ENCODE results near the gene RYR2.

RYR2 gene

DNA sequence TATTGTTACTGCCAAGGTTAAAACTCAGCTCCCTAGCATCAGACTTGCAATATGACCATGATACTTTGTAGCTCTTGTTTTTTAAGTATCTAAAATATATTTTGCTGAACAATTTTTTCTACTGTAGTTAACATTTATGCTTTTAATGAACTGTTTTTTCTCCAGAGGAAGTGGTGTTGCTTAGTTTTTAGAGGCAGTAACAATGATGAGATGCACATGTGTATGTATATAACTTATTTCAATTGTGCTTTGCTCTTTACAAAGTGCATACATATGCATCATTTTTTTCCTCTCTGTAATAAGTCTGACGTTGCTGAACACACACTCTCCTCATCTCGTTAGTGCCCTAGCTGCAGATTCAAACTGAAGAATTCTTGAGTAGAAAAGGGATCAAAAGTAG, 430.0 kb downstream of the RYR2 start:
- in situ Hi-C loops (cut with MboI; ENCODE audit: low sequenced_read_pairs, unreplicated experiment): no loop called here
- no peak for DNase-seq (ENCODE audit: low spot score)
- TF ChIP-seq, protein P1, sequence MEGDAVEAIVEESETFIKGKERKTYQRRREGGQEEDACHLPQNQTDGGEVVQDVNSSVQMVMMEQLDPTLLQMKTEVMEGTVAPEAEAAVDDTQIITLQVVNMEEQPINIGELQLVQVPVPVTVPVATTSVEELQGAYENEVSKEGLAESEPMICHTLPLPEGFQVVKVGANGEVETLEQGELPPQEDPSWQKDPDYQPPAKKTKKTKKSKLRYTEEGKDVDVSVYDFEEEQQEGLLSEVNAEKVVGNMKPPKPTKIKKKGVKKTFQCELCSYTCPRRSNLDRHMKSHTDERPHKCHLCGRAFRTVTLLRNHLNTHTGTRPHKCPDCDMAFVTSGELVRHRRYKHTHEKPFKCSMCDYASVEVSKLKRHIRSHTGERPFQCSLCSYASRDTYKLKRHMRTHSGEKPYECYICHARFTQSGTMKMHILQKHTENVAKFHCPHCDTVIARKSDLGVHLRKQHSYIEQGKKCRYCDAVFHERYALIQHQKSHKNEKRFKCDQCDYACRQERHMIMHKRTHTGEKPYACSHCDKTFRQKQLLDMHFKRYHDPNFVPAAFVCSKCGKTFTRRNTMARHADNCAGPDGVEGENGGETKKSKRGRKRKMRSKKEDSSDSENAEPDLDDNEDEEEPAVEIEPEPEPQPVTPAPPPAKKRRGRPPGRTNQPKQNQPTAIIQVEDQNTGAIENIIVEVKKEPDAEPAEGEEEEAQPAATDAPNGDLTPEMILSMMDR (IDR thresholded peaks at IDR 0.05; ENCODE audit: borderline replicate concordance, control extremely low read depth, extremely low read depth, insufficient read depth, missing control alignments): no peak

DNA sequence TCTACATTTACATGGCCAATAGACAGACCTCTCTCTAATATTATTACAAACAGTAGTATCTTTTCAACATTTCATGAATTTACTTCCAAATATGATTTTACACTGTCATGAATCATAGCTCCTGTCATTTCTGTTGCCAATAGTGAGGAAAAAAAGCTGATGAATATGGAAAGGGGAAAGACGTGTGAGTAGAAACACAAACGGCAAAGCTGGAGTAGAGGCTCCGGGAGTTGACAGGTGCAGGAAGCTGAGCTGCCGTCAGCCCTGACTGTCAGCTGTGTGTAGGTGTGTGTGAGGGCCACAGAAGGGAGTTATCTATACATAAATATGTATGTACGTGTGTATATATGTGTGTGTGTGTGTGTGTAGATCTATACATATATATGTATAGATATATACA, 431.9 kb downstream of the RYR2 start:
- TF ChIP-seq, protein P1 (IDR thresholded peaks at IDR 0.05; ENCODE audit: borderline replicate concordance, control extremely low read depth, extremely low read depth, insufficient read depth, missing control alignments): no peak
- in situ Hi-C loops (cut with MboI; ENCODE audit: low sequenced_read_pairs, unreplicated experiment): no loop called here
- no peak for DNase-seq (ENCODE audit: low spot score)

DNA sequence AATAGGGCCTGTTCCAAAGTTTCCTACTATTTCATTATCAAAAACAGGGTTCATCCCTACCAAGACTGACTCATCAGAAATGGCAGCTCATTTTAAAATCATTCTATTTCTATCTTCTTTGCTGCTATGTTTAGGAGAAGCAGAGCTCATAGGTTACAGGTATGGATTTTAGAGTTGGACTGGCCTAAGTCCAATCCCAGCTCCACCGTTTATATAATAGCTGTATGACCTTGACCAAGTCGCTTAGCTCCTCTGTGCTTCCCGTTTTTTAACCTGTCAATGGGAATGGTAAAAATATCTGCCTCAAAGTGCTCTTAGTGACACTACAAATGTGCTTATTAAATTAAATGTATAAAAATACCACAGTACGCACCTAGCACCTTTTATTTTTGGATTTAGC, 436.1 kb downstream of the RYR2 start:
- in situ Hi-C loops (cut with MboI; ENCODE audit: low sequenced_read_pairs, unreplicated experiment): no loop called here
- TF ChIP-seq, protein P1 (IDR thresholded peaks at IDR 0.05; ENCODE audit: borderline replicate concordance, control extremely low read depth, extremely low read depth, insufficient read depth, missing control alignments): no peak
- no peak for DNase-seq (ENCODE audit: low spot score)

DNA sequence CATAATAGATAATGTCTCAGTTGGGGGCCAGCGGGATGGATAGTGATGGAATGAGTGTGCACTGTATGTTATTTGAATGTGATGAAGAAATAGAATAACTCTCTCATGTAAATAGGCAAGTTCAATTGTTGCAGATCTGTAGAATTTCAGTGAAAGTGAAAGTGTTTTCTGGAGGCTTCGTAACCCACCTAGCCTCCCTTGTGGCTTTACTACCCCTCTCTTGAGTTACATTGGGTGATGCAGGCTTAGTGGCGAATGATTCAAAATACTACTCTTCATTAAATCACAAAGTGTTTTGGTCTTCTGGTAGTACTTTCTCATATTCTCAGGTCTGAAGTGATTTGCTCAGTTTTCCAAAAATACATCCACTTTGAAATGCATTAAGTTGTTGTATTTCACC, 436.9 kb downstream of the RYR2 start:
- no peak for DNase-seq (ENCODE audit: low spot score)
- TF ChIP-seq, protein P1 (IDR thresholded peaks at IDR 0.05; ENCODE audit: borderline replicate concordance, control extremely low read depth, extremely low read depth, insufficient read depth, missing control alignments): no peak
- in situ Hi-C loops (cut with MboI; ENCODE audit: low sequenced_read_pairs, unreplicated experiment): no loop called here

DNA sequence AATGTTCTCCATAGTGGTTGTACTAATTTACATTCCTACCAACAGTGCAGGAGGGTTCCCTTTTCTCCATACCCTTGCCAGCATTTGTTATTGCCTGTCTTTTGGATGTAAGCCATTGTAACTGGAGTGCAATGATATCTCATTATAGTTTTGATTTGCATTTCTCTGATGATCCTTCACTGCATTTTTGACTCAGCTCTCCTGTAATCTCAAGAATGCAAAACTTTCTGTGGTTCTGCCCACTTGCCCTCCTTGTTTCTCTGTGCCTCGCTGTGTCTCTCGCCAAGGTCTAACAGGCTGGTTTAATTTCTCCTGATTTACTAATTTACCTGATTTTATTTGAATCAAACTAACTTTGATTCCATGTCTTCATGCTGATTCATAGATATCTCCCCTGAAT, 440.8 kb downstream of the RYR2 start:
- in situ Hi-C loops (cut with MboI; ENCODE audit: low sequenced_read_pairs, unreplicated experiment): no loop called here
- TF ChIP-seq, protein P1 (IDR thresholded peaks at IDR 0.05; ENCODE audit: borderline replicate concordance, control extremely low read depth, extremely low read depth, insufficient read depth, missing control alignments): no peak
- DNase-seq (ENCODE audit: low spot score): no peak

DNA sequence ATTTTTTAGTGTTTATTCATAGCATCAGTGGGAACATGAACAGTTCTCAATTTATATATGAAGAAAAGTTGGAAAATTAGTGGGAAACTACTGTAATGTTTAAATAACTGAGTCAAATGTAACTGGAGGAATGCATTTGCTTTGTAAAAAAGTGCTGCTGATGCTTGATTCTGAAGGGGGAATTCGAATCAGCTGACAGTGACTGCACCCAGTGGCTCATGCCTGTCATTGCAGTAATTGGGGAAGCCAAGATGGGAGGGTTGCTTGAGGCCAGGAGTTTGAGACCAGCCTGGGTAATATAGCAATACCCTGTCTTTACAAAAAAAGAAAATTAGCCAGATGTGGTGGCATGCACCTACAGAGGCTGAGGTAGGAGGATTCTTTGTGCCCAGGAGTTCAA, 450.4 kb downstream of the RYR2 start:
- in situ Hi-C loops (cut with MboI; ENCODE audit: low sequenced_read_pairs, unreplicated experiment): no loop called here
- DNase-seq (ENCODE audit: low spot score): no peak
- TF ChIP-seq, protein P1 (IDR thresholded peaks at IDR 0.05; ENCODE audit: borderline replicate concordance, control extremely low read depth, extremely low read depth, insufficient read depth, missing control alignments): no peak

DNA sequence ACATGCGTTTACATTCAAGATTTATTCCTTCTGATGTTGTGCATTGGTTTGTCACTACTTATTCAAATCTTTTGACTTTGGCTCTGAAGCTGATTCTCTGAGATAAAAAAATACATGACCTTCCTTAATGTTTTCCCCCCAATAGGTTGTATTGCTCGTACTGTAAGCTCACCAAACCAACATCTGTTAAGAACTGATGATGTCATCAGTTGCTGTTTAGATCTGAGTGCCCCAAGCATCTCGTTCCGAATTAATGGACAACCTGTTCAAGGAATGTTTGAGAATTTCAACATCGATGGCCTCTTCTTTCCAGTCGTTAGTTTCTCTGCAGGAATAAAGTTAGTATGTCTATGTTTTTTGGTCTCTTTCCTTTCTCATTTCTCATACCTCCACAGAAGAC, 458.6 kb downstream of the RYR2 start:
- TF ChIP-seq, protein P1 (IDR thresholded peaks at IDR 0.05; ENCODE audit: borderline replicate concordance, control extremely low read depth, extremely low read depth, insufficient read depth, missing control alignments): no peak
- in situ Hi-C loops (cut with MboI; ENCODE audit: low sequenced_read_pairs, unreplicated experiment): no loop called here
- DNase-seq (ENCODE audit: low spot score): no peak
